Measurements from ENCODE around the gene KATNAL1.

DNA sequence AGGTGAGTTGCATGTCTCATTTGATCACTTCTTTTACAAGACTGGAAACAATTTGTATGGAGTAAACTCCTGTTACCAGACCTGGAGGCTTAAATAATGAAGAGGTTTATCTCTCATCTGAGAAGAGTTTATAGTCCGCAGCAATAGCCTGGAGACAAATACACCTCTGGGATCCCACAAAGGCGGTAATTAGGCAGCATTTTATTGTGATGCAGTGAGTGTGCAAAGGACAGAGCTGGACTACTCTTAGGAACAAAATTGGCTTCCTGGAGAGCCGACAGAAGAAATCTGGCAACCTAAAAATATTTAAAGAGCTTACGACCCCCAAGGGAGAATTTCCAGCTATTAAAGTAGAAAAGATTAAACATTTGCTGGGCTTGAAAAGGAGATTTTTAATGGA, 11.8 kb upstream of the KATNAL1 start:
- TF ChIP-seq, protein P1, sequence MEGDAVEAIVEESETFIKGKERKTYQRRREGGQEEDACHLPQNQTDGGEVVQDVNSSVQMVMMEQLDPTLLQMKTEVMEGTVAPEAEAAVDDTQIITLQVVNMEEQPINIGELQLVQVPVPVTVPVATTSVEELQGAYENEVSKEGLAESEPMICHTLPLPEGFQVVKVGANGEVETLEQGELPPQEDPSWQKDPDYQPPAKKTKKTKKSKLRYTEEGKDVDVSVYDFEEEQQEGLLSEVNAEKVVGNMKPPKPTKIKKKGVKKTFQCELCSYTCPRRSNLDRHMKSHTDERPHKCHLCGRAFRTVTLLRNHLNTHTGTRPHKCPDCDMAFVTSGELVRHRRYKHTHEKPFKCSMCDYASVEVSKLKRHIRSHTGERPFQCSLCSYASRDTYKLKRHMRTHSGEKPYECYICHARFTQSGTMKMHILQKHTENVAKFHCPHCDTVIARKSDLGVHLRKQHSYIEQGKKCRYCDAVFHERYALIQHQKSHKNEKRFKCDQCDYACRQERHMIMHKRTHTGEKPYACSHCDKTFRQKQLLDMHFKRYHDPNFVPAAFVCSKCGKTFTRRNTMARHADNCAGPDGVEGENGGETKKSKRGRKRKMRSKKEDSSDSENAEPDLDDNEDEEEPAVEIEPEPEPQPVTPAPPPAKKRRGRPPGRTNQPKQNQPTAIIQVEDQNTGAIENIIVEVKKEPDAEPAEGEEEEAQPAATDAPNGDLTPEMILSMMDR (optimal IDR thresholded peaks at IDR 0.05 in 1 of 3, IDR thresholded peaks at IDR 0.05 in 1 of 3, conservative IDR thresholded peaks at IDR 0.05 in 1 of 3; ENCODE audit: extremely low read depth in 1 of 3, insufficient read depth in 2 of 3, low read length in 3 of 3), result no peak
- TF ChIP-seq EZH2 (IDR thresholded peaks at IDR 0.05; ENCODE audit: low read length), result no peak
